Body of pancreas (tissue), 4 donors: ENCODE data around the gene STXBP1. TPM values are rescaled to one million over a fixed set of nuclear protein-coding genes. Genes with fewer than 3 reads are reported as not detected.

Experiments
- ATAC-seq: fragments of 150-250 bp; one replicate; pipeline ENCODE4 v1.9.1; 2016
- DNase-seq, 4 donors: peaks; one replicate each; pipeline ENCODE4 v3.0.0-alpha.2; 2019
- H3K27ac ChIP-seq, 4 donors: fragments of 200-600 bp; sonication (generic); 1 replicate in 3 of 4; 2 replicates in 1 of 4; pipeline versions ENCODE4 v1.5.1 to v1.6.1; 2016 to 2019; ENCODE audit warnings: mild to moderate bottlenecking in 1 of 4, mixed read lengths in 1 of 4, moderate library complexity in 1 of 4
- H3K27me3 ChIP-seq, 2 donors: fragments of 200-600 bp; sonication (generic); one replicate each; pipeline ENCODE4 v1.6.0; 2016; ENCODE audit warnings: mild to moderate bottlenecking in 1 of 2
- H3K36me3 ChIP-seq, 2 donors: fragments of 200-600 bp; sonication (generic); replicated peaks in 1 of 2; 2 replicates each; pipeline ENCODE4 v1.5.1; 2016; ENCODE audit warnings: low read depth in 2 of 2; ENCODE audit not compliant: insufficient read depth in 1 of 2
- H3K4me1 ChIP-seq: fragments of 200-600 bp; sonication (generic); one replicate; pipeline ENCODE4 v1.6.0; 2016
- H3K4me3 ChIP-seq, 2 donors: fragments of 200-600 bp; sonication (generic); 1 replicate in 1 of 2; 2 replicates in 1 of 2; pipeline ENCODE4 v1.5.1; 2016 to 2019
- H3K9me3 ChIP-seq, 3 donors: fragments of 200-600 bp; sonication (generic); 1 replicate in 2 of 3; 2 replicates in 1 of 3; pipeline ENCODE4 v1.5.1; 2016
- CTCF ChIP-seq, 7 experiments: fragments of 450-650 bp in 4 of 7; fragments of 200-600 bp in 3 of 7; sonication (generic) in 3 of 7; IDR thresholded peaks; one replicate each; pipeline ENCODE4 v1.5.1; 2016 to 2019; ENCODE audit warnings: antibody characterized with exemption in 7 of 7
- POLR2A ChIP-seq, 3 donors: fragments of 450-650 bp; IDR thresholded peaks; one replicate each; pipeline ENCODE4 v1.6.1; 2016; ENCODE audit warnings: antibody characterized with exemption in 3 of 3, mild to moderate bottlenecking in 2 of 3
- WGBS, 2 donors: methylation state at CpG; one replicate each; pipeline ENCODE4 v1.1.5; 2017; 5-methylcytosine and 5-hydroxymethylcytosine counted together
- intact Hi-C: fragments of 100-400 bp; cut with DNase I; formaldehyde crosslinking; loops from one replicate; pipeline ENCODE4 v1.15.1; 2023
- total RNA-seq, 2 donors: library from RNA; depleted of rRNA; stranded (reverse); fragments of >200 nt; gene quantifications; one replicate each; pipeline ENCODE4 v1.1.0, GENCODE V29; 2016

Gene STXBP1
- total RNA-seq, 2 donors from 2014 or later: 34.5 to 39.9 TPM

- intact Hi-C loops: no loop called here
- no peak for TF ChIP-seq POLR2A (IDR thresholded peaks at IDR 0.05)
- no peak for TF ChIP-seq CTCF (IDR thresholded peaks at IDR 0.05)
- H3K4me1 ChIP-seq: no peaks in the 10 kb centered on the region
- no peak overlapping the region for H3K4me3 ChIP-seq
- H3K27ac ChIP-seq: no peak overlapping the region
- H3K36me3 ChIP-seq: peaks cover 7 to 9% of the 10 kb centered on the region in 2 donors
- ATAC-seq: no peak
- DNase-seq: no peak
- no peaks in the 10 kb centered on the region for H3K27me3 ChIP-seq
- WGBS, 2 donors: 92% methylated on average over 8 to 12 of the region's 12 CpGs
- H3K9me3 ChIP-seq: no peaks in the 10 kb centered on the region
Observed at GRCh38 chr9:127676638-127677037, 64.6 kb downstream of the STXBP1 start.

GRCh38 chr9:127679506-127679905, 67.4 kb downstream of the STXBP1 start:
- no peak overlapping the region for H3K27ac ChIP-seq
- no peaks in the 10 kb centered on the region for H3K27me3 ChIP-seq
- no peaks in the 10 kb centered on the region for H3K9me3 ChIP-seq
- no peak overlapping the region for H3K4me3 ChIP-seq
- peaks cover 0 to 7% of the 10 kb centered on the region in 2 donors for H3K36me3 ChIP-seq
- ATAC-seq (no peak), DNase-seq (no peak)
- H3K4me1 ChIP-seq: no peaks in the 10 kb centered on the region
- WGBS, 2 donors: 61 to 86% methylated on average over 2 of the region's 2 CpGs
- intact Hi-C loops: no loop called here
- TF ChIP-seq POLR2A (IDR thresholded peaks at IDR 0.05) (no peak), CTCF (IDR thresholded peaks at IDR 0.05) (no peak)

GRCh38 chr9:127680226-127680625, 68.1 kb downstream of the STXBP1 start:
- Histone ChIP-seq H3K4me3 (no peak overlapping the region), H3K36me3 (peaks cover 0 to 7% of the 10 kb centered on the region in 2 donors), H3K9me3 (no peaks in the 10 kb centered on the region), H3K27me3 (no peaks in the 10 kb centered on the region), H3K4me1 (no peaks in the 10 kb centered on the region), H3K27ac (no peak overlapping the region)
- intact Hi-C loops: no loop called here
- no peak for DNase-seq
- WGBS, 2 donors: 93 to 95% methylated on average over 10 to 11 of the region's 11 CpGs
- no peak for ATAC-seq
- TF ChIP-seq POLR2A (IDR thresholded peaks at IDR 0.05) (no peak), CTCF (IDR thresholded peaks at IDR 0.05) (no peak)

- WGBS, 2 donors: 90 to 93% methylated on average over 7 to 9 of the region's 9 CpGs
- intact Hi-C loops: no loop called here
- peaks cover 0 to 7% of the 10 kb centered on the region in 2 donors for H3K36me3 ChIP-seq
Observed at GRCh38 chr9:127680846-127681245, 68.8 kb downstream of the STXBP1 start.

More at GRCh38 chr9:127680846-127681245, 68.8 kb downstream of the STXBP1 start:
- TF ChIP-seq POLR2A (IDR thresholded peaks at IDR 0.05) (no peak), CTCF (IDR thresholded peaks at IDR 0.05) (no peak)
- Histone ChIP-seq H3K27ac (no peak overlapping the region), H3K4me3 (no peak overlapping the region), H3K27me3 (no peaks in the 10 kb centered on the region), H3K4me1 (no peaks in the 10 kb centered on the region), H3K9me3 (no peaks in the 10 kb centered on the region)
- no peak for ATAC-seq
- no peak for DNase-seq
